K562 (cell line): ENCODE results near the gene STOX1. TPM values are rescaled to one million over a fixed set of nuclear protein-coding genes. Genes with fewer than 3 reads are reported as not detected.
A peak's percentile ranks its signal among the peaks of the same experiment; 100 is the strongest.
"Not testable (repeated sequence)": the region's sequence is repeated elsewhere in the genome, so short reads cannot be mapped to it uniquely, and the experiment has no call there.

Source experiments
- ATAC-seq: fragments of 200-7000 bp; cut with Tn5 transposase; 3 replicates; pipeline ENCODE4 v1.9.1; 2020; ENCODE audit warnings: moderate library complexity
- BruUV-seq: library from RNA; stranded (reverse); fragments of 400-500 nt; replicated peaks from 2 replicates; lab custom pipeline; 2021; lab: Mats Ljungman, UMichigan
- CTCF ChIA-PET: fragments of 300-600 bp; formaldehyde crosslinking; extraction: SDS; loops from one replicate; lab custom pipeline; 2021; ENCODE audit warnings: low intra/inter-chr PET ratio; lab: Yijun Ruan, JAX
- POLR2A ChIA-PET: fragments of 300-600, 350-650 bp; sonication (Branson Sonifier 250); formaldehyde crosslinking; extraction: SDS; loops from one replicate; lab custom pipeline; 2021; ENCODE audit warnings: antibody characterized with exemption, inconsistent platforms; lab: Yijun Ruan, JAX
- DNase-seq, 4 experiments: peaks; one replicate each; pipeline versions ENCODE4 v3.0.0 to v3.0.0-alpha.2; 2011 to 2018; ENCODE audit warnings: low spot score in 3 of 4, mixed read lengths in 3 of 4; ENCODE audit errors: extremely low read depth in 1 of 4
- FAIRE-seq: peaks from 2 replicates; lab custom pipeline; 2011; peaks lifted over from hg19 to GRCh38; lab: Jason Lieb, UNC
- H2AFZ ChIP-seq: 2 replicates; pipeline ENCODE4 v1.6.0; 2011; ENCODE audit warnings: low read depth, low read length, control low read depth, inconsistent platforms
- H3K27ac ChIP-seq: fragments of 200-600 bp; 3 replicates; pipeline ENCODE4 v1.8.0; 2011; ENCODE audit warnings: low read depth, mild to moderate bottlenecking, control low read depth, inconsistent platforms, low read length, moderate library complexity, mixed read lengths; ENCODE audit errors: extremely low read depth
- H3K27me3 ChIP-seq, 2 experiments: fragments of 300-600 bp in 1 of 2; 2 replicates in 1 of 2; 3 replicates in 1 of 2; pipeline versions ENCODE4 v1.6.0 to v1.8.0; 2011; ENCODE audit warnings: inconsistent platforms in 2 of 2, low read length in 2 of 2, mild to moderate bottlenecking in 1 of 2, mixed read lengths in 1 of 2, moderate library complexity in 1 of 2; ENCODE audit not compliant: control insufficient read depth in 2 of 2, insufficient read depth in 2 of 2
- H3K36me3 ChIP-seq: fragments of 300-600 bp; 3 replicates; pipeline ENCODE4 v1.8.0; 2011; ENCODE audit warnings: mild to moderate bottlenecking, low read length, inconsistent platforms; ENCODE audit not compliant: control insufficient read depth, insufficient read depth
- H3K4me1 ChIP-seq, 2 experiments: fragments of 200-600 bp in 1 of 2; replicated peaks in 1 of 2; 2 replicates in 1 of 2; 3 replicates in 1 of 2; pipeline versions ENCODE4 v1.5.1 to v1.8.0; 2011; ENCODE audit warnings: inconsistent platforms in 2 of 2, low read length in 2 of 2, mild to moderate bottlenecking in 1 of 2, mixed read lengths in 1 of 2, moderate library complexity in 1 of 2; ENCODE audit not compliant: control insufficient read depth in 2 of 2, insufficient read depth in 2 of 2
- H3K4me2 ChIP-seq: 2 replicates; pipeline ENCODE4 v1.6.1; 2011; ENCODE audit warnings: low read length, control low read depth, inconsistent platforms, mixed read lengths; ENCODE audit not compliant: insufficient read depth
- H3K4me3 ChIP-seq: fragments of 200-600 bp; sonication (generic), shearing (Covaris generic); 2 replicates; pipeline ENCODE4 v1.5.1; 2016; ENCODE audit warnings: control low read depth, inconsistent platforms
- H3K79me2 ChIP-seq: fragments of 200-600 bp; 3 replicates; pipeline ENCODE4 v1.8.0; 2011; ENCODE audit warnings: low read length, inconsistent platforms; ENCODE audit not compliant: control insufficient read depth, insufficient read depth
- H3K9ac ChIP-seq, 2 experiments: 2 replicates each; pipeline versions ENCODE4 v1.6.0 to v1.6.1; 2011; ENCODE audit warnings: low read depth in 2 of 2, low read length in 2 of 2, control low read depth in 1 of 2, inconsistent platforms in 1 of 2, mild to moderate bottlenecking in 1 of 2, mixed read lengths in 1 of 2; ENCODE audit not compliant: insufficient read depth in 1 of 2
- H3K9me1 ChIP-seq: one replicate; pipeline ENCODE4 v1.6.0; 2011; ENCODE audit warnings: inconsistent platforms, mild to moderate bottlenecking, low read length, moderate library complexity; ENCODE audit not compliant: control insufficient read depth, insufficient read depth
- H3K9me3 ChIP-seq: replicated peaks from 2 replicates; pipeline ENCODE4 v1.5.1; 2011; ENCODE audit warnings: low read depth, low read length, inconsistent platforms; ENCODE audit not compliant: control insufficient read depth, insufficient read depth
- H4K20me1 ChIP-seq: replicated peaks from 2 replicates; pipeline ENCODE4 v1.6.1; 2011; ENCODE audit warnings: low read length, inconsistent platforms, mixed read lengths; ENCODE audit not compliant: control insufficient read depth, insufficient read depth
- C11orf30 ChIP-seq: fragments of 450-650 bp; IDR thresholded peaks from 2 replicates; pipeline ENCODE4 v1.6.1; 2016; ENCODE audit warnings: low read depth, mild to moderate bottlenecking
- NFYB ChIP-seq: IDR thresholded peaks from 2 replicates; pipeline ENCODE4 v1.6.1; 2011; ENCODE audit warnings: mild to moderate bottlenecking, moderate library complexity; ENCODE audit not compliant: insufficient read length; ENCODE audit errors: extremely low read depth
- RBM25 ChIP-seq: fragments of 200-400 bp; formaldehyde crosslinking; IDR thresholded peaks from 2 replicates; pipeline ENCODE4 v1.6.1; 2018; ENCODE audit warnings: low read length, low read depth, moderate library complexity; ENCODE audit not compliant: severe bottlenecking
- SRF ChIP-seq, 2 experiments: fragments of 250-450, 450-650 bp in 1 of 2; sonication (Bioruptor Pico) in 1 of 2; sonication (generic) in 1 of 2; formaldehyde crosslinking; IDR thresholded peaks; 2 replicates each; pipeline versions ENCODE4 v1.5.0 to v1.5.1; 2020 to 2022; ENCODE audit warnings: mild to moderate bottlenecking in 1 of 2, missing genetic modification reagents in 1 of 2
- ZNF146 ChIP-seq: IDR thresholded peaks from one replicate; pipeline ENCODE4 v1.6.1; 2018; ENCODE audit warnings: missing compliant biosample characterization; ENCODE audit not compliant: unreplicated experiment
- ZNF316 ChIP-seq: fragments of 450-650 bp; IDR thresholded peaks from 2 replicates; pipeline ENCODE4 v1.6.1; 2016
- WGBS: fragments of 100-300 bp; shearing (Covaris generic); methylation state at CpG from one replicate; pipeline ENCODE4 v1.1.6; 2016; ENCODE audit warnings: low coverage, mixed read lengths; ENCODE audit not compliant: insufficient coverage; ENCODE audit errors: missing lambda C conversion rate; 5-methylcytosine and 5-hydroxymethylcytosine counted together
- in situ Hi-C: fragments of 300-500 bp; cut with MboI; formaldehyde crosslinking; loops from 4 replicates; pipeline ENCODE4 v1.15.0; 2018; ENCODE audit warnings: inconsistent platforms, mixed read lengths
- intact Hi-C: fragments of 100-400 bp; cut with micrococcal nuclease; formaldehyde crosslinking; loops from 2 replicates; pipeline ENCODE4 v1.14.2; 2022
- polyA plus RNA-seq, 8 experiments: library from polyadenylated mRNA; depleted of rRNA in 4 of 8; stranded (reverse) in 5 of 8; unstranded in 3 of 8; fragments of >200 nt; fragmentation: Nextera tagmentation in 2 of 8; fragmentation: Illumina TruSeq in 1 of 8; extraction: Ambion mirVana in 2 of 8; extraction: Trizol in 1 of 8; gene quantifications; 2 replicates each; pipeline versions ENCODE4 v1.2.1 to v1.2.3, GENCODE V29; 2011 to 2014; ENCODE audit warnings: inconsistent platforms in 1 of 8, missing spikeins in 1 of 8
- total RNA-seq, 7 experiments: library from RNA; depleted of rRNA in 6 of 7; stranded (reverse); fragments of >200 nt in 6 of 7; fragmentation: Illumina TruSeq in 2 of 7; extraction: Trizol in 2 of 7; gene quantifications; 2 replicates each; pipeline versions ENCODE4 v1.2.1 to v1.2.3, GENCODE V29; 2011 to 2021; ENCODE audit warnings: low replicate concordance in 1 of 7

The STOX1 gene
- total and polyA plus RNA-seq, 9 of the 15 experiments (the other 6 are each of a cell fraction or from before 2014, with no cell fraction given): 0.09 to 0.87 (median 0.29) TPM

DNA sequence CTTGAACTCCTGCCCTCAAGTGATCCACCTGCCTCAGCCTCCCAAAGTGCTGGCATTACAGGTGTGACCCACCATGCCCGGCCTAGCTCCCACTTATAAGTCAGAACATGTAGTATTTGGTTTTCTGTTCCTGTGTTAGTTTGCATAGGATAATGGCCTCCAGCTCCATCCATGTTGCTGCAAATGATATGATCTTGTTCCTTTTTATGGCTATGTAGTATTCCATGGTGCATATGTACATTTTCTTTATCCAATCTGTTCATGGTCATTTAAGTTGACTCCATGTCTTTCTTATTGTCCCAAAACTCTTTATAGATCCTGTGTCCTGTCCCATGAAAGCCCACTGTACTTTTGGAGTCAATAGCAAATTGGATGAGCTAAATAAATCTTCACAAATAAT is 7.0 kb upstream of the STOX1 start:
- CTCF ChIA-PET, FAIRE-seq, H3K9me1 ChIP-seq, H3K4me3 ChIP-seq, H3K9ac ChIP-seq, BruUV-seq, intact Hi-C loops, H3K4me1 ChIP-seq, H3K27me3 ChIP-seq, H3K36me3 ChIP-seq, H3K27ac ChIP-seq, H2AFZ ChIP-seq, H3K79me2 ChIP-seq, H3K4me2 ChIP-seq, ATAC-seq, H4K20me1 ChIP-seq, H3K9me3 ChIP-seq, in situ Hi-C loops: not testable (repeated sequence)
- TF ChIP-seq ZNF146 (CRISPR knock-in tag): peak; percentile 54
- POLR2A ChIA-PET: interaction anchor here (0.6 to 1.2 kb wide), 3 partner anchors 10 to 257 kb away, joined by 3 to 4 read pairs (median 3); no protein-coding TSS in a partner anchor
- peak in 1 of 4 experiments; percentile 0 for DNase-seq
- 9% methylated on average over 1 of the region's 1 CpG for WGBS

DNA sequence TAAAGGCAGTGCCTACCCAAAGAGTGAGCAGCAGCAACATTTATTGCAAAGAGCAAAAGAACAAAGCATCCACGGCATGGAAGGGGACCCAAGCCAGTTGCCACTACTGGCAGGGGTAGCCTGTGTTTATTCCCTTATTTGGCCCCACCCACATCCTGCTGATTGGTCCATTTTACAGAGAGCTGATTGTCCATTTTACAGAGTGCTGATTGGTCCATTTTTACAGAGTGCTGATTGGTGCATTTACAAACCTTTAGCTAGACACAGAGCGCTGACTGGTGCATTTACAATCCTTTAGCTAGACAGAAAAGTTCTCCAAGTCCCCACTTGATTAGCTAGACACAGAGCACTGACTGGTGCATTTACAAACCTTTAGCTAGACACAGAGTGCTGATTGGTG is 4.7 kb upstream of the STOX1 start:
- H3K4me2 ChIP-seq, H3K36me3 ChIP-seq, H2AFZ ChIP-seq, H3K9me1 ChIP-seq, H3K79me2 ChIP-seq, H3K9me3 ChIP-seq, ATAC-seq, H3K27ac ChIP-seq, H4K20me1 ChIP-seq, DNase-seq, H3K27me3 ChIP-seq, H3K9ac ChIP-seq, FAIRE-seq, CTCF ChIA-PET, in situ Hi-C loops, intact Hi-C loops, BruUV-seq, H3K4me3 ChIP-seq: not testable (repeated sequence)
- H3K4me1 ChIP-seq: peaks cover 3 to 16% of the 10 kb centered on the region in 2 experiments; a peak in 3 of 5 replicates
- 49% methylated on average over 2 of the region's 2 CpGs for WGBS
- POLR2A ChIA-PET: interaction anchor here (0.9 kb wide), 1 partner anchor 11 kb away, joined by 3 read pairs; no protein-coding TSS in a partner anchor
- TF ChIP-seq SRF (CRISPR knock-in tag; IDR thresholded peaks at IDR 0.05) (peak in 1 of 2 experiments; percentile 83; a peak in 1 of 4 replicates), ZNF316 (peak; percentile 90), NFYB (peak; percentile 80), RBM25 (peak; percentile 6), C11orf30 (peak; percentile 74)
